Astrocyte (in vitro differentiated cells and primary cell): ENCODE data around the gene HSF2. TPM values are rescaled to one million over a fixed set of nuclear protein-coding genes. Genes with fewer than 3 reads are reported as not detected.

ENCODE experiments used
- DNase-seq: peaks from one replicate; pipeline ENCODE4 v3.0.0-alpha.2; 2010; ENCODE audit warnings: low read depth
- FAIRE-seq: peaks from 2 replicates; lab custom pipeline; 2011; peaks lifted over from hg19 to GRCh38; lab: Jason Lieb, UNC
- H2AFZ ChIP-seq: 2 replicates; pipeline ENCODE4 v1.6.0; 2012; ENCODE audit warnings: low read depth, low read length, inconsistent platforms
- H3K27ac ChIP-seq: 2 replicates; pipeline ENCODE4 v1.5.1; 2011; ENCODE audit warnings: low read depth, low read length, inconsistent platforms
- H3K27me3 ChIP-seq: 2 replicates; pipeline ENCODE4 v1.6.0; 2011; ENCODE audit warnings: low read length, inconsistent platforms; ENCODE audit not compliant: insufficient read depth
- H3K36me3 ChIP-seq: 2 replicates; pipeline ENCODE4 v1.5.1; 2011; ENCODE audit warnings: low read length, inconsistent platforms; ENCODE audit not compliant: insufficient read depth
- H3K4me1 ChIP-seq: 2 replicates; pipeline ENCODE4 v1.5.1; 2011; ENCODE audit warnings: low read length, inconsistent platforms; ENCODE audit not compliant: insufficient read depth
- H3K4me2 ChIP-seq: 2 replicates; pipeline ENCODE4 v1.6.0; 2012; ENCODE audit warnings: low read length, inconsistent platforms
- H3K4me3 ChIP-seq: 2 replicates; pipeline ENCODE4 v1.5.1; 2011; ENCODE audit warnings: low read depth, mild to moderate bottlenecking, low read length, inconsistent platforms; ENCODE audit not compliant: insufficient read depth
- H3K79me2 ChIP-seq: 2 replicates; pipeline ENCODE4 v1.6.0; 2012; ENCODE audit warnings: mild to moderate bottlenecking, low read length, inconsistent platforms; ENCODE audit not compliant: insufficient read depth
- H3K9ac ChIP-seq: 2 replicates; pipeline ENCODE4 v1.6.0; 2012; ENCODE audit warnings: mild to moderate bottlenecking, low read length, inconsistent platforms
- H3K9me3 ChIP-seq: 2 replicates; pipeline ENCODE4 v1.5.1; 2012; ENCODE audit warnings: low read depth, mild to moderate bottlenecking, low read length, inconsistent platforms; ENCODE audit not compliant: insufficient read depth
- H4K20me1 ChIP-seq: 2 replicates; pipeline ENCODE4 v1.6.0; 2012; ENCODE audit warnings: low read length, inconsistent platforms; ENCODE audit not compliant: insufficient read depth
- H3K27ac Mint-ChIP-seq: one replicate; pipeline ENCODE4 v1.8.0; 2021; ENCODE audit warnings: mild to moderate bottlenecking, mixed read lengths; ENCODE audit not compliant: unreplicated experiment
- H3K27me3 Mint-ChIP-seq: one replicate; pipeline ENCODE4 v1.8.0; 2021; ENCODE audit warnings: low read depth, mixed read lengths; ENCODE audit not compliant: unreplicated experiment
- H3K36me3 Mint-ChIP-seq: one replicate; pipeline ENCODE4 v1.8.0; 2021; ENCODE audit warnings: low read depth, mixed read lengths; ENCODE audit not compliant: unreplicated experiment
- H3K4me1 Mint-ChIP-seq: one replicate; pipeline ENCODE4 v1.8.0; 2021; ENCODE audit warnings: low read depth, mixed read lengths; ENCODE audit not compliant: unreplicated experiment
- H3K4me3 Mint-ChIP-seq: one replicate; pipeline ENCODE4 v1.8.0; 2021; ENCODE audit warnings: mild to moderate bottlenecking, moderate library complexity, mixed read lengths; ENCODE audit not compliant: unreplicated experiment
- H3K9me3 Mint-ChIP-seq: one replicate; pipeline ENCODE4 v1.8.0; 2021; ENCODE audit warnings: mild to moderate bottlenecking, mixed read lengths; ENCODE audit not compliant: unreplicated experiment
- EZH2 ChIP-seq: IDR thresholded peaks from 2 replicates; pipeline ENCODE4 v1.6.1; 2012; ENCODE audit warnings: mild to moderate bottlenecking, low read length, inconsistent platforms; ENCODE audit not compliant: insufficient read depth
- total RNA-seq: library from RNA; stranded (reverse); gene quantifications from 2 replicates; pipeline ENCODE4 v1.2.1, GENCODE V29; 2021
- TF ChIP-seq, protein P1 (sequence below): IDR thresholded peaks from 2 replicates; pipeline ENCODE4 v1.5.1; 2011; ENCODE audit warnings: low read depth, mild to moderate bottlenecking, inconsistent platforms, low read length, moderate library complexity; ENCODE audit not compliant: insufficient read depth

HSF2 gene
- total RNA-seq, 1 donor from 2014 or later = 9.2 TPM

GRCh38 chr6:122388945-122389344, 10.5 kb upstream of the HSF2 start:
- Histone ChIP-seq H3K9ac (no peak overlapping the region), H3K4me3 (no peak overlapping the region), H3K4me1 (no peaks in the 10 kb centered on the region), H2AFZ (no peak overlapping the region), H4K20me1 (no peaks in the 10 kb centered on the region), H3K27me3 (no peaks in the 10 kb centered on the region), H3K36me3 (no peaks in the 10 kb centered on the region), H3K9me3 (no peaks in the 10 kb centered on the region), H3K4me2 (no peak overlapping the region), H3K27ac (no peak overlapping the region), H3K79me2 (no peaks in the 10 kb centered on the region)
- Mint-ChIP-seq H3K9me3 (no peaks in the 10 kb centered on the region), H3K27ac (no peak overlapping the region), H3K4me3 (no peak overlapping the region), H3K27me3 (peaks cover 11% of the 10 kb centered on the region), H3K4me1 (no peaks in the 10 kb centered on the region), H3K36me3 (no peaks in the 10 kb centered on the region)
- FAIRE-seq (no peak), DNase-seq (no peak)
- TF ChIP-seq, protein P1, sequence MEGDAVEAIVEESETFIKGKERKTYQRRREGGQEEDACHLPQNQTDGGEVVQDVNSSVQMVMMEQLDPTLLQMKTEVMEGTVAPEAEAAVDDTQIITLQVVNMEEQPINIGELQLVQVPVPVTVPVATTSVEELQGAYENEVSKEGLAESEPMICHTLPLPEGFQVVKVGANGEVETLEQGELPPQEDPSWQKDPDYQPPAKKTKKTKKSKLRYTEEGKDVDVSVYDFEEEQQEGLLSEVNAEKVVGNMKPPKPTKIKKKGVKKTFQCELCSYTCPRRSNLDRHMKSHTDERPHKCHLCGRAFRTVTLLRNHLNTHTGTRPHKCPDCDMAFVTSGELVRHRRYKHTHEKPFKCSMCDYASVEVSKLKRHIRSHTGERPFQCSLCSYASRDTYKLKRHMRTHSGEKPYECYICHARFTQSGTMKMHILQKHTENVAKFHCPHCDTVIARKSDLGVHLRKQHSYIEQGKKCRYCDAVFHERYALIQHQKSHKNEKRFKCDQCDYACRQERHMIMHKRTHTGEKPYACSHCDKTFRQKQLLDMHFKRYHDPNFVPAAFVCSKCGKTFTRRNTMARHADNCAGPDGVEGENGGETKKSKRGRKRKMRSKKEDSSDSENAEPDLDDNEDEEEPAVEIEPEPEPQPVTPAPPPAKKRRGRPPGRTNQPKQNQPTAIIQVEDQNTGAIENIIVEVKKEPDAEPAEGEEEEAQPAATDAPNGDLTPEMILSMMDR = no peak
- no peak for TF ChIP-seq EZH2

DNA sequence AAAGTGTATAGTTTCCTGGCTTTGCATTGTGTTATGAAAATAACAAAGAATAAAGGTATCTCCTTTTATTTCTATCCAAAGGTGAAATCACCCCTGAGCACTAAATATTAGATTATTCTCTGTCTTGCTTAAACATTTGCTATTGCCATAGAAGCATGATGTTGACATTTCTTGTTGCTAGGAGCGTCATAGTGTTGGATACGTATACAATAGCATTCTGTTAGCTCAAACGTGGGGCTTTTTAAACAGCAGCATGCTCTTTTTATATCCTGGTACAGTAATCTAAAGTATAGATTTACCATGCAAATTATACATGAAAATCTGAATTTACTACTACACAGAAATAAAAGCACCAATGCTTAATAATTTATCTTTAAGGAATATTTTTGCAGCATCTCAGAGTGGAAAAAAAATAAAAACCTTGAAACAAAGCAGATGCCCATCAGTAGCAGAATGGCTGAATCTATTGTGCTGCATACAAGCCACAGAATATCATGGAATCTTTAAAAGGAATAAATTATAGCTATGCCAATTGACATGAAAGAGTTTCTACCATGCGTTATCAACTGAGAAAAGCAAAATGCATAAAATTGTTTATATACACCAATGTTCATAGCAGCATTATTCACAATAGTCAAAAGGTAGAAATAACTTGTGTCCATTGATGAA, 9.6 kb upstream of the HSF2 start:
- H3K9me3 ChIP-seq = no peaks in the 10 kb centered on the region
- H3K4me1 ChIP-seq = no peaks in the 10 kb centered on the region
- H3K79me2 ChIP-seq = no peaks in the 10 kb centered on the region
- H3K27ac ChIP-seq = no peak overlapping the region
- Mint-ChIP-seq H3K9me3 (no peaks in the 10 kb centered on the region), H3K27ac (no peak overlapping the region), H3K36me3 (no peaks in the 10 kb centered on the region), H3K4me1 (no peaks in the 10 kb centered on the region), H3K4me3 (no peak overlapping the region), H3K27me3 (peaks cover 11% of the 10 kb centered on the region)
- no peaks in the 10 kb centered on the region for H4K20me1 ChIP-seq
- H3K27me3 ChIP-seq = no peaks in the 10 kb centered on the region
- H3K4me3 ChIP-seq = no peak overlapping the region
- TF ChIP-seq EZH2 = no peak
- TF ChIP-seq, protein P1 = no peak
- no peaks in the 10 kb centered on the region for H3K36me3 ChIP-seq
- no peak overlapping the region for H3K4me2 ChIP-seq
- FAIRE-seq (no peak), DNase-seq (no peak)
- no peak overlapping the region for H2AFZ ChIP-seq
- H3K9ac ChIP-seq = no peak overlapping the region
